Measurements from ENCODE around the gene UROC1.
A peak's percentile ranks its signal among the peaks of the same experiment; 100 is the strongest.

The UROC1 gene

DNA sequence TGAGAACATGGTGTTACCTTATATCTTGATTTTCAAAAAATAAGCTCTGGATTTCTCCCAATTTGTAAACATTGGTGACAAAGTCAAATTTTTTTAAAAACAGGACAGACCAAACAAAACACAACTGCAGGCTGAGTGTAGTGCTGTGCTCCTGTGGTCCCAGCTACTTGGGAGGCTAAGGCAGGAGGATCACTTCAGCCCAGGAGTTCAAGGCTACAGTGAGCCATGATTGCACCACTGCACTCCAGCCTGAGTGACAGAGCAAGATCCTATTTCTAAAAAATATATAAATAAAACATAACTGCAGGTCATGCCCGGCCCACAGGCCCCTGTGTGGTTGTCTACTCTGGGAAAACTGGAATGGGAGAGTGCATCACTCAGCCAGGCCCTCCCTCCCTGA is 37.9 kb downstream of the UROC1 start:
- TF ChIP-seq CTCF (IDR thresholded peaks at IDR 0.05; ENCODE audit: insufficient read depth, missing control alignments): no peak
- DNase-seq (ENCODE audit: insufficient read length, low spot score): no peak
- FAIRE-seq: no peak

- DNase-seq (ENCODE audit: insufficient read length, low spot score) (no peak), FAIRE-seq (no peak)
- no peak for TF ChIP-seq CTCF (IDR thresholded peaks at IDR 0.05; ENCODE audit: insufficient read depth, missing control alignments)
Measured at GRCh38 chr3:126478581-126479310, 38.8 kb downstream of the UROC1 start.

- no peak for TF ChIP-seq CTCF (IDR thresholded peaks at IDR 0.05; ENCODE audit: insufficient read depth, missing control alignments)
- DNase-seq (ENCODE audit: insufficient read length, low spot score) (no peak), FAIRE-seq (no peak)
Measured at GRCh38 chr3:126477061-126477380, 40.6 kb downstream of the UROC1 start.

- no peak for FAIRE-seq
- peak; percentile 78 for DNase-seq (ENCODE audit: insufficient read length, low spot score)
- TF ChIP-seq CTCF (IDR thresholded peaks at IDR 0.05; ENCODE audit: insufficient read depth, missing control alignments): no peak
Measured at GRCh38 chr3:126476166-126477060, 41.2 kb downstream of the UROC1 start.

GRCh38 chr3:126475413-126476114 is 42.0 kb downstream of the UROC1 start, which contains the start of gene ZXDC:
Gene ZXDC, minus strand, starts transcription at chr3:126475891. Its CDS starts 26 bp downstream, at chr3:126475865.
- peak; percentile 22 for TF ChIP-seq CTCF (IDR thresholded peaks at IDR 0.05; ENCODE audit: insufficient read depth, missing control alignments)
- FAIRE-seq: no peak
- peak; percentile 98 for DNase-seq (ENCODE audit: insufficient read length, low spot score)

DNA sequence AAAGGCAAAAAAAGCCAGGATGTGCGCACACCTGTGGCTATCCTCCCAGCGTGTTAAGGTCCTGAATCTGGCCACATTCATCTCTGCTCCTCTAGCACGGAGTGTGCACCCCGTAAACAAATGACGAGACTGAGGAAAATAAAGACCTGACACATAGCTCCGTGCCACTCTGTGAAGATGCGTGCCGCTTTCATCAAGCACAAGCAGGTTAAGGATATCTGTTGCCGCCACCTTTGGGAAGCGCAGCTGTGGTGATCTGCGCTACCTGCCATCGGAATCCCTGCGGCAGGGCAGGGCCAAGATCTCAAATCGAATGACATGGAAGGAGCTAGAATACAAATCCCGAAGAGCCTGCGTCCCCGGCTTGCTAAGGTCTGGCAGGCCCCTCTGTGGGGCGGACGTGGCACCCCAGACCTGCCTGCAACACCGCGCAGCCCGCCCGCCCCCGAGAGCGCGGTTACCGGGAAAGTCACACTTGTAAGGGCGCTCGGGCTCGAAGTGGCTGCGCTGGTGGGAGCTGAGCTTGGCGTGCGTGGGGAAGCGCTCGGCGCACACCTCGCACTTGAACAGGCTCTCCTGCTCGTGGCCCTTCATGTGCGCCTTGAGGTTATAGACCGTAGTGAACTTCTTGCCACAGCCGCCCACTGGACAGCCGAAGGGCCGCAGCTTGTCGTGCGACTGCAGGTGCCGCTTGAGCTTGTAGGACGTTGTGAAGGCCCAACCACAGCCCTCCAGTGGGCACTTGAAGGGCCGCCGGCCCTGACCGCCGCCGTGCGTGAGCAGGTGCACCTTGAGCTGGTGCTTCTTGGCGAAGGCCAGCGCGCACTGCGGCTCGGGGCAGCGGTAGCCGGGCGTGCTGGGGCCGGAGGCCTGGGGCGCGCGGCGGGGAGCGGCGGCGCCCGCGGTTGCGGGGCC is 42.8 kb downstream of the UROC1 start:
- FAIRE-seq (no peak), DNase-seq (ENCODE audit: insufficient read length, low spot score) (no peak)
- no peak for TF ChIP-seq CTCF (IDR thresholded peaks at IDR 0.05; ENCODE audit: insufficient read depth, missing control alignments)

All from D721Med (cell line).